ENCODE data around the gene RTN4RL1.

RTN4RL1 gene

GRCh38 chr17:2047590-2047989 lies 22.5 kb upstream of the RTN4RL1 start:
- no peak for DNase-seq (ENCODE audit: low spot score)

GRCh38 chr17:2044263-2044894 lies 19.2 kb upstream of the RTN4RL1 start:
- DNase-seq (ENCODE audit: low spot score) = no peak

GRCh38 chr17:2043785-2044184 lies 18.7 kb upstream of the RTN4RL1 start:
- no peak for DNase-seq (ENCODE audit: low spot score)

DNA sequence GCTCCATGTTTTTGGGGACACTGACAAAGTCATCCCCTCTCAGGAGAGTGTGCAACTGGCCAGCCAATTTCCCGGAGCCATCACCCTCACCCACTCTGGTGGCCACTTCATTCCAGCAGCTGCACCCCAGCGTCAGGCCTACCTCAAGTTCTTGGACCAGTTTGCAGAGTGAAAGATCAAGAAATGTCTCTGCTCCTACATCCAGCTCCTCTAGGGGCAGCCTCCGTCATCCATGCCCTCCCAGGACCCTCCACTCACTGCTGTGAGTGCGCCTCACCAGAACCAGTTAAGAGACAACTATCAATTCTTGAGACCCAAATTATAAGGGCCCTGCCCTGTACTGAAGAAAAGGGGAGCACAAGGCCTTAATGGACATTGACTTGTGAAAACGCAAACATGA lies 17.8 kb upstream of the RTN4RL1 start:
- DNase-seq (ENCODE audit: low spot score) = no peak

GRCh38 chr17:2042390-2042847 lies 17.3 kb upstream of the RTN4RL1 start:
- no peak for DNase-seq (ENCODE audit: low spot score)

GRCh38 chr17:2041561-2042389 lies 16.6 kb upstream of the RTN4RL1 start, which contains the start of gene OVCA2:
Gene OVCA2 (plus strand): TSS chr17:2042022. CDS start chr17:2042048, 26 bp downstream.
- DNase-seq (ENCODE audit: low spot score) = peak; percentile 97

DNA sequence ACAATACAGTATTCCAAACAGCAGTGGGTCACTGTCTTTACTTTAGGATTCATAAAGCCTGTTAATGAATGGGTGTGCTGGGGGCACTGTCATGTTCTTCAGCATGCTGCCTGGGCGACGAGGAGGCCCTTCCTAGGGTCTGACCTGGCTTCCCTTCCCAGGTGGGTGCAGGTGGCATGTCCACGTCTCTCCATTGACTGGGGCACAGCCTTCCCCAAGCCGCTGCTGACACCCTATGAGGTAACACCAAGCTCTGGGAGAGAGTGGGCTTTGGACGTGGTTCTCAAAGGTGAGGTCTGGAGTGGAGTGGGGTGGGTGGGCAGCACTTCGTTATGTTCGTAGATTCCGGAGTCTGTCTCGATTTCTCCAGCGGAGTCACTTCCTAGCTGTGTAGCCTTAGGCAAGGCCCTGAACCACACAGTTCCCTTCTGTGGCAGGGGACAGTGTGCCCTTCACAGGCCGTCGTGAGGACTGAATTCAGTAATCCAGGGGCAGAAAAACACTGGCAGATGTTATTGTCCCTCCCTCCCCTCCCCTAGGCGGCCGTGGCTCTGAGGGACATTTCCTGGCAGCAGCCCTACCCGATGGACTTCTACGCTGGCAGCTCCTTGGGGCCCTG lies 15.9 kb upstream of the RTN4RL1 start:
- DNase-seq (ENCODE audit: low spot score) = no peak

DNA sequence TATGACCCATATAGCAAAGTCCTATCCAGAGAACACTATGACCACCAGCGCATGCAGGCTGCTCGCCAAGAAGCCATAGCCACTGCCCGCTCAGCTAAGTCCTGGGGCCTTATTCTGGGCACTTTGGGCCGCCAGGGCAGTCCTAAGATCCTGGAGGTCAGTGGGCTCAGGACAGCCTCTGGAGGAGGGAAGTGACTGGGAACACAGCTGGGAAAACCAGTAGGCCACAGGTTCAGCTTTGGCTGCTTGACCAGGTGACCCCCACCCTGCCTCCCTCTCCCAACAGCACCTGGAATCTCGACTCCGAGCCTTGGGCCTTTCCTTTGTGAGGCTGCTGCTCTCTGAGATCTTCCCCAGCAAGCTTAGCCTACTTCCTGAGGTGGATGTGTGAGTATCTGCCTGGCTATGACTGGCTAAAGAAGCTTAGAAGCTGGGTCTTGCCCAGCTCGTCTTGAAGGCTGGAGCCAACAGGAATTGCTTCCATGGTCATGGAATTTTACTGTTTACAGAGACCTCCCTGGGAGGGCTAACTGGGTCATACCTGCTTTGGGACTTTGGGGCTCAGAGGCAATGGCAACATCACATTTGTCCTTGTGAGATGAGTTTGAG lies 15.2 kb upstream of the RTN4RL1 start:
- DNase-seq (ENCODE audit: low spot score) = no peak

GRCh38 chr17:2037155-2037554 lies 12.0 kb upstream of the RTN4RL1 start:
- DNase-seq (ENCODE audit: low spot score) = no peak

DNA sequence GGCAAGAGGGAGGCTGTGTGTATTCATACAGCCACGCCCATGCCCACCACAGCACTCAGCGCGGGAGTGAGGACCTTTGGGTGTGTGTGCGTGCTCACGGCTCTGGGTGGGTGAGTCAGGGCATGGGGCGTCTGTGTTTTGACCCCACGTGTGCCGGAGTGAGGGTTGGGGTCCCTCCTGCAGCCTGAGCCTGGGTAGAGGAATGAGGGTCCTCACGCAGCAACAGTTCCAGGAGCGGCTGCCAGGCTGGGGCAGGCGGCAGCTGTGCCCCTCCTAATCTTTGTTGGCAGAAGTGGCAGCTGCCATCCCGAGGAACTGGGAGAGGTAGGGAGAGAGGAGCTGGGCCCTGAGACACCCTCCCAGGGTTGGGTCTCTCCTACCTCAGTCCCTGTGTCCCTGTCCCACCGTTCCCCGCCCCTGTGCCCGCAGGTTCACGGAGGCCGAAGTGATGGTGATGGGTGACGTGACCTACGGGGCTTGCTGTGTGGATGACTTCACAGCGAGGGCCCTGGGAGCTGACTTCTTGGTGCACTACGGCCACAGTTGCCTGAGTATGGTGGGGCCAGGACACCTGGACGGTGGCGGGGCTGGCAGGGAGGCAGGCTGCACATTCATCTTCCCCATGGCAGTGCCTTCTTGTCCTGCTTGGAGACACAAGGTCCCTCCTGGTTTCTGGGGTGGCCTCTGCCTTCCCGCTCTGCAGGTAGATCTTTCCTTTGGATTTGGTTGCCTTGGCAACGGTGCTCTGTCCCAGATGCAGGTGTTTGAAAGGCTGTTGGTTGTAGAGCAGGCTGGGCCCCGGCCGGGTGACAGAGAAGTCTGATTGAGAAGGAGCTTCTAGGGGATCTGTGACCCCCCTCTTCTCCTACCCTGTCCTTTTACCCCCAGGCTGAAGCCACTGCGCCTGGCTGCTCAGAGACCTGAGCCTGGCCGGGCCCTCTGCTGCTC lies 10.7 kb upstream of the RTN4RL1 start:
- DNase-seq (ENCODE audit: low spot score) = no peak

GRCh38 chr17:2034806-2035540 lies 9.8 kb upstream of the RTN4RL1 start:
- DNase-seq (ENCODE audit: low spot score) = no peak

DNA sequence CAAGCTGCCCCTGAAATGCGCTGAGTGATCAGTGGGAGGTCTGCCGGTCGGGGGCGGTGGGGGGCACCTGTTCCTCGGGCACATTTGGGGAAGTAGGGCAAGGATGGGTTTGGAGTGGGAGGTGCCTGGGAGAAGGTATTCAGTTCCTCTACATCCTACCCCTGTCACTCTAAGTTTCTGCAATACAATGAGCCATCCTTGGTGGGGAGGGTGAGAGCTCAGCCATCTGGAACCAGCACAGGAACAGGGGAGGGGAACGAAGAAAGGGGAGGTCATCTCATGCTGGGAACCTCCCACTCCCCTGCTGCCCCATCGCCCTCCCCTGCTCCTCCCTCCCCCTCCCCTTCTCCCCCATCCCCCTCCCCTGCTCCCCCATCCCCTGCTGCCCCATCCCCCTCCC lies 9.0 kb upstream of the RTN4RL1 start:
- no peak for DNase-seq (ENCODE audit: low spot score)

GRCh38 chr17:2033153-2033552 lies 8.0 kb upstream of the RTN4RL1 start:
- DNase-seq (ENCODE audit: low spot score) = no peak

- DNase-seq (ENCODE audit: low spot score) = no peak
These were observed 5.6 kb upstream of the RTN4RL1 start for GRCh38 chr17:2030779-2031163.

GRCh38 chr17:2029911-2030778 lies 5.0 kb upstream of the RTN4RL1 start, which contains the start of gene DPH1:
Gene DPH1 (plus strand): TSS chr17:2030153. CDS start chr17:2030170, 17 bp downstream.
- DNase-seq (ENCODE audit: low spot score) = peak; percentile 92

DNA sequence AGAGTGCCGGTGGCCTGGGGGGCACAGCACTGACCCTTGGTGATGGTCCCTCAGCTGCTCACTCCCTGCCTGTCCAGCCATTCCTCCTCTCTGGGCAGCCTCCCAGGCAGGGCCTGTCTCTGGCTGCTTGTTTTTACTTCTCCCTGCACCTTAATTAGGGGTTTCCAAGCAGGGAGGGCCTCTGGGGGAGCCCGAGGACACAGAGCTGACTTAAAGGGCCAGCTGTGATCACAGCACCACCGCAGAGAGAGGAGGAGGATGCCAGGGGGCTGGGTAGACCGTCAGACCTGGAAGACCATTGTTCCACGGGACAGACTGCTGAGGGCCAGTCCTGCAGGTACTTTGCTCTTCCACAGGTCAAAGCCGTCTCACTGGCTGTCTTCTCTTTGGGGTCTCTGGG lies 3.6 kb upstream of the RTN4RL1 start:
- DNase-seq (ENCODE audit: low spot score) = no peak

- DNase-seq (ENCODE audit: low spot score) = no peak
These were observed 3.1 kb upstream of the RTN4RL1 start for GRCh38 chr17:2028234-2028614.

DNA sequence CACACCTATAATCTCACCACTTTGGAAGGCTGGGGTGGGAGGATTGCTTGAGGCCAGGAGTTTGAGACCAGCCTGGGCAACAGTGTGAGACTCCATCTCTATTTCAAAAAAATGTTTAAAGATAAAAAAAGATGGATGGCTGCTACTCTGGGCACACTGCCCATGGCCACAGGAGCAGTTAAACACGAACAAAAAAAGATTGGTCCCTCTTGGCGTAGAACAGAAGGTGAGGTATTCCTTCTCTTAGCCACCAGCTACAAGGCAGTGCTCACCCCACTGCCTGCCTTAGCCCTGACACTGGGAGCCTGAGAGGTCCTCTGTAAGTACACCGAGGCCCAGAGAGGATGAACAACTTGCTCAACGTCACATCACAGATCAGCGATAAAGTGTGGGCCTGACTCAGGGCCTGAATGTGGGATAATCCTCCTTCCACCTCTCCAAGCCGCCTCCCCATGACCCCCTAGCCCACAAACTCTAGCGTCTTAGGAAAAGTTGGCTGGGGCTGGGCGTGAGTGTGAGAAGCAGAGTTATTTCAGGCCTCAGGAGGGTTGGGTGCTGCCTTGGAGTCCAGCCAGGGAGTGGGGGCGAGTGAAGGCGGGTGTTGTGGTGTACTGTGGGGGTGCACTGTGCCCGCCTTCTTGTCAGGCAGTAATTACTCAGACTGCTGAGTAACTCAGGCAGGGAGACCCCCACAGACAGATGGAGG lies 2.5 kb upstream of the RTN4RL1 start:
- no peak for DNase-seq (ENCODE audit: low spot score)
